Keratinocyte (primary cell): ENCODE measurements around the gene ELOB. TPM values are rescaled to one million over a fixed set of nuclear protein-coding genes. Genes with fewer than 3 reads are reported as not detected.

Source experiments
- DNase-seq: peaks from one replicate; pipeline ENCODE4 v3.0.0-alpha.2; 2011; ENCODE audit warnings: low read depth, missing footprints, low spot score
- FAIRE-seq: peaks from 2 replicates; lab custom pipeline; 2011; peaks lifted over from hg19 to GRCh38; lab: Jason Lieb, UNC
- H2AFZ ChIP-seq: 2 replicates; pipeline ENCODE4 v1.6.0; 2012; ENCODE audit warnings: low read length, control low read depth, inconsistent platforms; ENCODE audit not compliant: control insufficient read depth
- H3K27ac ChIP-seq: 2 replicates; pipeline ENCODE4 v1.5.1; 2011; ENCODE audit warnings: low read length; ENCODE audit not compliant: control insufficient read depth, insufficient read depth
- H3K27me3 ChIP-seq: 3 replicates; pipeline ENCODE4 v1.6.0; 2011; ENCODE audit warnings: low read length; ENCODE audit not compliant: control insufficient read depth, insufficient read depth; ENCODE audit errors: extremely low read depth
- H3K36me3 ChIP-seq, 2 experiments: 2 replicates in 1 of 2; 3 replicates in 1 of 2; pipeline ENCODE4 v1.5.1; 2011; ENCODE audit warnings: low read length in 2 of 2, mild to moderate bottlenecking in 1 of 2; ENCODE audit not compliant: control insufficient read depth in 2 of 2, insufficient read depth in 2 of 2; ENCODE audit errors: extremely low read depth in 1 of 2
- H3K4me1 ChIP-seq: 3 replicates; pipeline ENCODE4 v1.5.1; 2011; ENCODE audit warnings: low read length; ENCODE audit not compliant: control insufficient read depth, insufficient read depth; ENCODE audit errors: extremely low read depth
- H3K4me2 ChIP-seq: 3 replicates; pipeline ENCODE4 v1.6.0; 2011; ENCODE audit warnings: low read depth, low read length; ENCODE audit not compliant: control insufficient read depth, insufficient read depth; ENCODE audit errors: extremely low read depth
- H3K4me3 ChIP-seq, 3 experiments: fragments of 200-600 bp in 1 of 3; sonication (generic) in 1 of 3; 2 replicates in 2 of 3; 3 replicates in 1 of 3; pipeline ENCODE4 v1.5.1; 2011 to 2016; ENCODE audit warnings: low read length in 3 of 3, mild to moderate bottlenecking in 3 of 3, control low read depth in 2 of 3, inconsistent platforms in 1 of 3, low read depth in 1 of 3, mixed read lengths in 1 of 3, mixed run types in 1 of 3, moderate library complexity in 1 of 3; ENCODE audit not compliant: control insufficient read depth in 2 of 3, insufficient read depth in 2 of 3; ENCODE audit errors: extremely low read depth in 1 of 3
- H3K79me2 ChIP-seq: 2 replicates; pipeline ENCODE4 v1.6.0; 2012; ENCODE audit warnings: low read length; ENCODE audit not compliant: control insufficient read depth, insufficient read depth
- H3K9ac ChIP-seq: 3 replicates; pipeline ENCODE4 v1.6.0; 2011; ENCODE audit warnings: low read length; ENCODE audit not compliant: control insufficient read depth, insufficient read depth; ENCODE audit errors: extremely low read depth
- H3K9me1 ChIP-seq: 3 replicates; pipeline ENCODE4 v1.6.0; 2011; ENCODE audit warnings: low read length; ENCODE audit not compliant: control insufficient read depth, insufficient read depth; ENCODE audit errors: extremely low read depth
- H3K9me3 ChIP-seq: 2 replicates; pipeline ENCODE4 v1.5.1; 2012; ENCODE audit warnings: low read depth, low read length; ENCODE audit not compliant: control insufficient read depth
- H4K20me1 ChIP-seq: 3 replicates; pipeline ENCODE4 v1.6.0; 2011; ENCODE audit warnings: low read length; ENCODE audit not compliant: control insufficient read depth, insufficient read depth; ENCODE audit errors: extremely low read depth
- EZH2 ChIP-seq: IDR thresholded peaks from one replicate; pipeline ENCODE4 v1.6.1; 2012; ENCODE audit warnings: inconsistent platforms, mild to moderate bottlenecking, low read length, moderate library complexity
- dilution Hi-C: fragments of 300-500 bp; cut with MboI; formaldehyde crosslinking; loops from one replicate; pipeline ENCODE4 v1.7.0; 2020; ENCODE audit warnings: low sequenced_read_pairs; ENCODE audit not compliant: extremely low pct_ligation_motif_present
- polyA plus RNA-seq, 5 experiments: library from polyadenylated mRNA; depleted of rRNA in 3 of 5; stranded (reverse) in 3 of 5; stranded (forward) in 1 of 5; unstranded in 1 of 5; fragments of >200 nt; gene quantifications; 1 replicate in 1 of 5; 2 replicates in 3 of 5; 3 replicates in 1 of 5; pipeline versions ENCODE4 v1.2.1 to v1.2.3, GENCODE V29; 2011 to 2012; ENCODE audit warnings: missing spikeins in 2 of 5, low read depth in 1 of 5, low replicate concordance in 1 of 5
- TF ChIP-seq, protein P1 (sequence below), 3 experiments: IDR thresholded peaks in 1 of 3; conservative IDR thresholded peaks in 1 of 3; optimal IDR thresholded peaks in 1 of 3; 2 replicates in 2 of 3; 3 replicates in 1 of 3; pipeline versions ENCODE3 to v1.5.1; 2011; ENCODE audit warnings: low read length in 3 of 3, mild to moderate bottlenecking in 3 of 3, moderate library complexity in 2 of 3, control low read depth in 1 of 3, inconsistent platforms in 1 of 3; ENCODE audit not compliant: insufficient read depth in 2 of 3; ENCODE audit errors: extremely low read depth in 1 of 3

The ELOB gene
- polyA plus RNA-seq, 1 donor (not counting 4 experiments of a cell fraction or from before 2014, with no cell fraction given): 235 TPM

DNA sequence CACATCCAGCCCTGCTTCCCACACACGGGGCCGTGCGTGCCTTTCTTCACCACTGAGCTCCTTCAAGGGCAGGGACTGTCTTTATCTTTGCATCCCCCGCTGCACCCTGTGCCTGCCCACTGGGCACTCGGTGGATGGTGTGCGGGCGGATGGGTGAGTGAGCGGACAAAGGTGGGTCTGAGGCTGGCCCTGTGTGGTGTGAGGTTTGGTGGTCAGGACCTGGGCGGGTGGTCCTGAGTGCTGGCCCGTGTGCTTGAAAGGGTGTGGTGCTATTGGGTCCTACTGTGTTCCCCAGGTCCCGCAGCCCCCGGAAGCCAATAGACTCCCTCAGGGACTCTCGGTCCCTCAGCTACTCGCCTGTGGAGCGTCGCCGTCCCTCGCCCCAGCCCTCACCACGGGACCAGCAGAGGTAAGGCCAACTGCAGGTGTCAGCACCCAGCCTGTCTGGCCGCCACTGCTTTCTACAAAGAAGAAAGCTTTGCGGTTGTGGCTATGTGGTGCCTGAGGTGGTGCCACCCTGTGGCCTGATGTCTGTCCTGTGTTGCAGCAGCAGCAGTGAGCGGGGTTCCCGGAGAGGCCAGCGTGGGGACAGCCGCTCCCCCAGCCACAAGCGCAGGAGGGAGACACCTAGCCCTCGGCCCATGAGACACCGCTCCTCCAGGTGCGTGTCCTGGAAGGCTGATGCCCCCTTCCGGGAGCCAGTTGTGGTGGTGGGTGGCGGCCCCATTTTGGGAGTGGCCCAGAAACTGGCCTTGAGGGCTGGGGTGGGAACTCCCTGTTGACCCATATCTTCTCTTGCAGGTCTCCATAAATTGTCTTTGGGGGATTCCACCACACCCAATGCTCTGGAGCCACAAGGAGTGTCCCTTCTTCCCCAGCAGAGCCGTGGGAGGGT, 6.8 kb downstream of the ELOB start:
- H3K79me2 ChIP-seq: peaks cover 51% of the 10 kb centered on the region
- TF ChIP-seq, protein P1, sequence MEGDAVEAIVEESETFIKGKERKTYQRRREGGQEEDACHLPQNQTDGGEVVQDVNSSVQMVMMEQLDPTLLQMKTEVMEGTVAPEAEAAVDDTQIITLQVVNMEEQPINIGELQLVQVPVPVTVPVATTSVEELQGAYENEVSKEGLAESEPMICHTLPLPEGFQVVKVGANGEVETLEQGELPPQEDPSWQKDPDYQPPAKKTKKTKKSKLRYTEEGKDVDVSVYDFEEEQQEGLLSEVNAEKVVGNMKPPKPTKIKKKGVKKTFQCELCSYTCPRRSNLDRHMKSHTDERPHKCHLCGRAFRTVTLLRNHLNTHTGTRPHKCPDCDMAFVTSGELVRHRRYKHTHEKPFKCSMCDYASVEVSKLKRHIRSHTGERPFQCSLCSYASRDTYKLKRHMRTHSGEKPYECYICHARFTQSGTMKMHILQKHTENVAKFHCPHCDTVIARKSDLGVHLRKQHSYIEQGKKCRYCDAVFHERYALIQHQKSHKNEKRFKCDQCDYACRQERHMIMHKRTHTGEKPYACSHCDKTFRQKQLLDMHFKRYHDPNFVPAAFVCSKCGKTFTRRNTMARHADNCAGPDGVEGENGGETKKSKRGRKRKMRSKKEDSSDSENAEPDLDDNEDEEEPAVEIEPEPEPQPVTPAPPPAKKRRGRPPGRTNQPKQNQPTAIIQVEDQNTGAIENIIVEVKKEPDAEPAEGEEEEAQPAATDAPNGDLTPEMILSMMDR (optimal IDR thresholded peaks at IDR 0.05 in 1 of 3, IDR thresholded peaks at IDR 0.05 in 1 of 3, conservative IDR thresholded peaks at IDR 0.05 in 1 of 3; ENCODE audit: extremely low read depth in 1 of 3, insufficient read depth in 2 of 3, low read length in 3 of 3): no peak
- TF ChIP-seq EZH2: no peak
- H2AFZ ChIP-seq: no peak overlapping the region
- DNase-seq: no peak
- no peak overlapping the region for H3K4me3 ChIP-seq
- no peak for FAIRE-seq
- H3K4me1 ChIP-seq: peaks cover 9% of the 10 kb centered on the region
- H3K9me1 ChIP-seq: no peaks in the 10 kb centered on the region
- no peak overlapping the region for H3K4me2 ChIP-seq
- H3K36me3 ChIP-seq: peaks cover 61 to 73% of the 10 kb centered on the region in 2 experiments
- no peak overlapping the region for H3K27ac ChIP-seq
- no peak overlapping the region for H3K9ac ChIP-seq
- no peaks in the 10 kb centered on the region for H3K27me3 ChIP-seq
- no peaks in the 10 kb centered on the region for H3K9me3 ChIP-seq
- dilution Hi-C loops: no loop called here
- H4K20me1 ChIP-seq: peaks cover 29% of the 10 kb centered on the region

DNA sequence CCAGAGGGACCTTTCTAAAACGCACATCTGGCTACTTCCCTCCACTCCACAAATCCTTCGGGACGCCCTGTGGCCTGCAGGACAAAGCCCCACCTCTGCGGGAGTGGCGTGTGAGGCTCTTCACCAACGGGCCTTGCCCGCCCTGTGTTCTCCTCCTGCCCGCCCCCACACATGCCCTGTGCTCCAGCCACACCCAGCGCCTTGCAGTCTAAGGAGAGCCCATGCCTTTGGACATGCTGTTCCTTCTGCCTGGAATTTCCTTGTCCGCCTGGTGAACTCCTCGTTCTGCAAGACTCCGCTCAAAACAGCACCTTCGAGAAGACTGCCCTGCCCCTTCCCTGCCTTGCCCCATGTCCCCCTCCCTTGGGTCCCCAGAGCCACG, 7.4 kb downstream of the ELOB start:
- dilution Hi-C loops: no loop called here
- H3K9me1 ChIP-seq: no peaks in the 10 kb centered on the region
- no peak overlapping the region for H3K27ac ChIP-seq
- TF ChIP-seq, protein P1 (optimal IDR thresholded peaks at IDR 0.05 in 1 of 3, IDR thresholded peaks at IDR 0.05 in 1 of 3, conservative IDR thresholded peaks at IDR 0.05 in 1 of 3; ENCODE audit: extremely low read depth in 1 of 3, insufficient read depth in 2 of 3, low read length in 3 of 3): no peak
- TF ChIP-seq EZH2: no peak
- no peak for DNase-seq
- H2AFZ ChIP-seq: no peak overlapping the region
- H3K36me3 ChIP-seq: peaks cover 62 to 75% of the 10 kb centered on the region in 2 experiments
- no peak for FAIRE-seq
- H3K9me3 ChIP-seq: no peaks in the 10 kb centered on the region
- H3K27me3 ChIP-seq: no peaks in the 10 kb centered on the region
- H4K20me1 ChIP-seq: peaks cover 35% of the 10 kb centered on the region
- peaks cover 53% of the 10 kb centered on the region for H3K79me2 ChIP-seq
- no peak overlapping the region for H3K4me2 ChIP-seq
- peaks cover 9% of the 10 kb centered on the region for H3K4me1 ChIP-seq
- no peak overlapping the region for H3K4me3 ChIP-seq
- H3K9ac ChIP-seq: no peak overlapping the region
